ENCODE measurements around the gene FA2H.

- TF ChIP-seq CTCF (conservative IDR thresholded peaks at IDR 0.05; ENCODE audit: low read depth in 2 of 2), result no peak
- no peak for TF ChIP-seq POLR2AphosphoS5 (IDR thresholded peaks at IDR 0.05; ENCODE audit: low read depth)
- no peak for TF ChIP-seq ZNF331 (CRISPR knock-in tag; IDR thresholded peaks at IDR 0.05; ENCODE audit: low read depth)
- TF ChIP-seq EZH2phosphoT487 (IDR thresholded peaks at IDR 0.05; ENCODE audit: unreplicated experiment), result no peak
- no peak for TF ChIP-seq CREB1 (CRISPR knock-in tag; IDR thresholded peaks at IDR 0.05; ENCODE audit: low read depth)
- no peak for TF ChIP-seq EZH2 (IDR thresholded peaks at IDR 0.05; ENCODE audit: low read depth, unreplicated experiment)
Measured at GRCh38 chr16:74744566-74744965, 30.1 kb downstream of the FA2H start.

Measured in GM23338 (cell line).